HG03159 (cell line): ENCODE results near the gene DFFB.

Source experiments
- ATAC-seq: cut with Tn5 transposase; IDR thresholded peaks from one replicate; pipeline ENCODE4 v1.9.1; 2021; ENCODE audit warnings: mild to moderate bottlenecking, moderate library complexity; ENCODE audit not compliant: unreplicated experiment

The DFFB gene

GRCh38 chr1:3828391-3828790 is 28.9 kb upstream of the DFFB start:
- ATAC-seq, result no peak

GRCh38 chr1:3831689-3832088 is 25.6 kb upstream of the DFFB start:
- ATAC-seq, result no peak

- no peak for ATAC-seq
These were observed 22.6 kb upstream of the DFFB start for GRCh38 chr1:3834701-3835100.

GRCh38 chr1:3836421-3836820 is 20.9 kb upstream of the DFFB start:
- ATAC-seq, result no peak

- no peak for ATAC-seq
These were observed 20.1 kb upstream of the DFFB start for GRCh38 chr1:3837200-3837599.

GRCh38 chr1:3837685-3838084 is 19.6 kb upstream of the DFFB start:
- no peak for ATAC-seq

GRCh38 chr1:3838788-3839187 is 18.5 kb upstream of the DFFB start:
- no peak for ATAC-seq

- no peak for ATAC-seq
These were observed 15.8 kb upstream of the DFFB start for GRCh38 chr1:3841491-3841890.

- ATAC-seq, result no peak
These were observed 14.4 kb upstream of the DFFB start for GRCh38 chr1:3842912-3843311.

- no peak for ATAC-seq
These were observed 10.7 kb upstream of the DFFB start for GRCh38 chr1:3846541-3846940.

- ATAC-seq, result no peak
These were observed 10.2 kb upstream of the DFFB start for GRCh38 chr1:3847081-3847480.

- ATAC-seq, result no peak
These were observed 6.4 kb upstream of the DFFB start for GRCh38 chr1:3850857-3851256.

GRCh38 chr1:3851292-3851691 is 6.0 kb upstream of the DFFB start:
- no peak for ATAC-seq

GRCh38 chr1:3852091-3852490 is 5.2 kb upstream of the DFFB start:
- no peak for ATAC-seq

- ATAC-seq, result no peak
These were observed 4.4 kb upstream of the DFFB start for GRCh38 chr1:3852711-3853485.

- no peak for ATAC-seq
These were observed 484 bp downstream of the DFFB start for GRCh38 chr1:3857791-3858129.

- no peak for ATAC-seq
These were observed 1.1 kb downstream of the DFFB start for GRCh38 chr1:3858231-3858981.

GRCh38 chr1:3863231-3863935 is 6.1 kb downstream of the DFFB start:
- ATAC-seq, result no peak

- ATAC-seq, result no peak
These were observed 7.6 kb downstream of the DFFB start for GRCh38 chr1:3864884-3865283.

GRCh38 chr1:3865606-3866160 is 8.4 kb downstream of the DFFB start:
- no peak for ATAC-seq

GRCh38 chr1:3868464-3869006 is 11.3 kb downstream of the DFFB start:
- ATAC-seq, result no peak
